ENCODE results near the gene JAG1.

- TF ChIP-seq EZH2 (IDR thresholded peaks at IDR 0.05; ENCODE audit: borderline replicate concordance, insufficient read depth, low read length, poor library complexity, severe bottlenecking) (no peak), POLR2AphosphoS5 (IDR thresholded peaks at IDR 0.05) (no peak), EP300 (conservative IDR thresholded peaks at IDR 0.05; ENCODE audit: poor library complexity, severe bottlenecking) (no peak), RAD21 (conservative IDR thresholded peaks at IDR 0.05) (no peak), SMC3 (conservative IDR thresholded peaks at IDR 0.05; ENCODE audit: poor library complexity) (no peak), TAF1 (IDR thresholded peaks at IDR 0.05; ENCODE audit: low read depth) (no peak), REST (IDR thresholded peaks at IDR 0.05; ENCODE audit: borderline replicate concordance) (no peak), MXI1 (conservative IDR thresholded peaks at IDR 0.05; ENCODE audit: poor library complexity, severe bottlenecking) (no peak)
- TF ChIP-seq, protein P1, sequence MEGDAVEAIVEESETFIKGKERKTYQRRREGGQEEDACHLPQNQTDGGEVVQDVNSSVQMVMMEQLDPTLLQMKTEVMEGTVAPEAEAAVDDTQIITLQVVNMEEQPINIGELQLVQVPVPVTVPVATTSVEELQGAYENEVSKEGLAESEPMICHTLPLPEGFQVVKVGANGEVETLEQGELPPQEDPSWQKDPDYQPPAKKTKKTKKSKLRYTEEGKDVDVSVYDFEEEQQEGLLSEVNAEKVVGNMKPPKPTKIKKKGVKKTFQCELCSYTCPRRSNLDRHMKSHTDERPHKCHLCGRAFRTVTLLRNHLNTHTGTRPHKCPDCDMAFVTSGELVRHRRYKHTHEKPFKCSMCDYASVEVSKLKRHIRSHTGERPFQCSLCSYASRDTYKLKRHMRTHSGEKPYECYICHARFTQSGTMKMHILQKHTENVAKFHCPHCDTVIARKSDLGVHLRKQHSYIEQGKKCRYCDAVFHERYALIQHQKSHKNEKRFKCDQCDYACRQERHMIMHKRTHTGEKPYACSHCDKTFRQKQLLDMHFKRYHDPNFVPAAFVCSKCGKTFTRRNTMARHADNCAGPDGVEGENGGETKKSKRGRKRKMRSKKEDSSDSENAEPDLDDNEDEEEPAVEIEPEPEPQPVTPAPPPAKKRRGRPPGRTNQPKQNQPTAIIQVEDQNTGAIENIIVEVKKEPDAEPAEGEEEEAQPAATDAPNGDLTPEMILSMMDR (IDR thresholded peaks at IDR 0.05; ENCODE audit: poor library complexity, severe bottlenecking), result no peak
Observed at GRCh38 chr20:10718661-10719060, 44.9 kb upstream of the JAG1 start.

Data from neural cell (in vitro differentiated cells).